NB4 (cell line): ENCODE data around the gene MRPL44.

Experiments
- CTCF ChIP-seq: IDR thresholded peaks from one replicate; pipeline ENCODE4 v1.5.1; 2012; ENCODE audit warnings: low read depth, low read length
- POLR2A ChIP-seq: IDR thresholded peaks from 2 replicates; pipeline ENCODE4 v1.6.1; 2011; ENCODE audit warnings: mild to moderate bottlenecking; ENCODE audit not compliant: insufficient read length; ENCODE audit errors: extremely low read depth
- TF ChIP-seq, protein P1 (sequence below): IDR thresholded peaks from 2 replicates; pipeline ENCODE4 v1.6.1; 2011; ENCODE audit warnings: low read depth, low read length

- TF ChIP-seq POLR2A (no peak), CTCF (no peak)
- TF ChIP-seq, protein P1, sequence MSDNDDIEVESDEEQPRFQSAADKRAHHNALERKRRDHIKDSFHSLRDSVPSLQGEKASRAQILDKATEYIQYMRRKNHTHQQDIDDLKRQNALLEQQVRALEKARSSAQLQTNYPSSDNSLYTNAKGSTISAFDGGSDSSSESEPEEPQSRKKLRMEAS, result no peak
Measured at GRCh38 chr2:223925106-223925505, 32.2 kb upstream of the MRPL44 start.
